Activated T-helper 1 cell treated with Interleukin-2 at 50 U/mL for 16 hours (primary cell): Measurements from ENCODE around the gene PSMD14.
"Not testable (repeated sequence)": the region's sequence is repeated elsewhere in the genome, so short reads cannot be mapped to it uniquely, and the experiment has no call there.

Experiments used
- DNase-seq: peaks from one replicate; pipeline ENCODE4 v3.0.0-alpha.2; 2020; ENCODE audit warnings: low read depth

PSMD14 gene

DNA sequence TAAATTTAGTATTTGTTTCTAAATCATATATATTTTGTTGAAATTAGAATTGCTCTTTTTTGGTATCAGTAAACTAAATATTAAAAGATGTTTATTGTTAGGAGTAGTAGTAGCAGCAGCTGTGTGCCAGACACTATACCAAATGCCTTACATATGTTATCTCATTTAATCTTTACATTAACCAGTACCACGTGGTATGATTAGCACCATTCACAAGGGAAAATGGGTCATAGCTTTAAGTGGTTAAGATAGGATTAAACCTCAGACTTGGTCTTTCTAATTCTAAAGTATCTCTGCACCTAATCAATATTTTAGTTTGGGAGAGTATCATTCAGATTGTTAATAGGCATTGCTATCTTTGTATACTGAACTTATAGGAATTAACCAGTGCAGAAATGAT lies 29.0 kb downstream of the PSMD14 start:
- DNase-seq, result no peak

DNA sequence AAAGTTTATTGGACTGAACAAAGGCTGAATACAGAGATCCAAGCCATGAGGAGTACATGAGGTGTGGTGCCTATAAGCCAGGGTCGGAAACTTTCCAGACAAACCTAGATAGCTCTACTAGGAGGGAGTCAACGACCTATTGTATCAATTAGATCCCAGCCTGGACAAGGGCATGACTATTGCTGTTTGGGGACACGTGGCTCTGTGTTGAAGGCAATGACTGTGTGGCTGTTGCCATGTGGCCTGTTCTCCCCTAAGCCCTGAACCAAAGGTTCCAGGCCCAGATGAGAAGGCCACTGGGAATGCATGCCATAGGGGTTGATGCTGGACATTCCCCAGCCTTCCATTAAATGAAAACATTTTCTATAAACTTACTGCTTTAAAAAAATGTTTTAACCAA lies 31.3 kb downstream of the PSMD14 start:
- not testable (repeated sequence) for DNase-seq

DNA sequence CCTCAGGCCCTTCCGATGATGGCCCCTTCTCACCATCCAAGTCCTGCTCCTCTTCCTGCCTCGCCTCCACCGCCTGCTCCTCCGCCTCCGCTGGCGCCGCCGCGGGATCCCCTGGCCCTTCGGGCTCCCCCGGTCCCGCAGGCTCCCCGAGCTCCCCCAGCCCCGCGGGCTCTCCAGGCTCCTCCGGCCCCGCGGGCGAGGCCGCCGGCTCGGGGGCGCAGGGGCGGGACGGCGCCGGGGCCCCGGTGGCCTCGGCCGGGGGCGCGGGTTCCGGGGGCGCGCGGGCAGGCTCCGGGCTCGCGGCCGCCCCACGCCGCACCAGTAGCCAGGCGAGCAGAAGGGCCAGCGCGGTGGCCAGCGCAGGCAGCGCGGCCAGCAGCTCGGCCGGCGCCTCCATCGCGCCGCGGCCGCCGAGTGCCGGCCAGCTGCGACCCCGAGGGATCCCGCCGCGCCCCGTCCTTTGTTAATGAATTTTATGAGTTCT lies 32.7 kb downstream of the PSMD14 start:
- not testable (repeated sequence) for DNase-seq

DNA sequence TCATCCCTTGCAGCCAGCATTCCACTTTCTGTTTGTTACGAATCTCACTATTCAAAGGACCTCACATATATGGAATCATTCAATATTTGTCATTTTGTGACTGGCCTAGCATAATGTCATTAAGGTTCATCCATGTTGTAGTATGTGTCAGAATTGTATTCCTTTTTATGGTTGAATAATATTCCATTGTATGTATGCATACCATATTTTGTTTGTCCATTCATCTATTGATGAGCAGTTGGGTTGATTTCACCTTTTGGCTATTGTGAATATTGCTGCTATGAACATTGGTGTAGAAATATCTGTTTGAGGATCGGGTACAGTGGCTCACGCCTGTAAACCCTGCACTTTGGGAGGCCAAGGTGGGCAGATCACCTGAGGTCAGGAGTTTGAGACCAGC lies 35.0 kb downstream of the PSMD14 start:
- DNase-seq, result no peak

DNA sequence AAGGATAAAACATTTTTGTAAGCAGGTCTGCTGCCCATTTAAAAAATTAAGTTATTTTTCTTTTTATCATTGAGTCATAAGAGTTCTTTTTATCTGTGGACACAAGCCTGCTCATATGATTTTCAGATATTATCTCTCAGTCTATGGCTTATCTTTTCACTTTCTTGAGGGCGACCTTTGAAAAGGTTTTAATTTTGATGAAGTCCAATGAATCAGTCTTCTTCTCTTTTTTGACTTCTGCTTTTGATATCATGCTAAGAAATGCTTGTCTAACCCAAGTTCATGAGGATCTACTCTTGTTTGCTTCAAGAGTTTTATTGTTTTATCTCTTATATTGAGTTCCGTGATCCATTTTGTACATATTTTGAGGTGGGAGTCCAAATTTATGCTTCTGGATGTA lies 36.5 kb downstream of the PSMD14 start:
- no peak for DNase-seq

DNA sequence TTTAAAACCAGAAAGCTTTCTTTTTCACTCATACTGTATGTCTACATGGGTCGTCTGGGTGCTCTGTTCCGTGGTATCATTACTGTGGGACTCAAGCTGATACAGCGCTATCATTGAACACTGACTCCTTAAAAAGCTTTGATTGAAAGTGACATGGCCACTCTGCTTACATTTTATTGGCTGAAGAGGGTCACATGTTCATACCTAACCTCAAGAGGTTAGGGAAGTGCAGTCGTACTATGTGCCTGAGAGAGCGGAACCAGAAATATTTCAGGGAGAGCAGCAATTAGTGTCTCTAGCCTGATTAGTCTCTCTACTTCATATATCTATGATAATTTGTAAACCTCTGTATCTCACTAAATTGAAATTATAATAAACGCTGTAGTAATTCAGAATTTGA lies 43.5 kb downstream of the PSMD14 start:
- no peak for DNase-seq

DNA sequence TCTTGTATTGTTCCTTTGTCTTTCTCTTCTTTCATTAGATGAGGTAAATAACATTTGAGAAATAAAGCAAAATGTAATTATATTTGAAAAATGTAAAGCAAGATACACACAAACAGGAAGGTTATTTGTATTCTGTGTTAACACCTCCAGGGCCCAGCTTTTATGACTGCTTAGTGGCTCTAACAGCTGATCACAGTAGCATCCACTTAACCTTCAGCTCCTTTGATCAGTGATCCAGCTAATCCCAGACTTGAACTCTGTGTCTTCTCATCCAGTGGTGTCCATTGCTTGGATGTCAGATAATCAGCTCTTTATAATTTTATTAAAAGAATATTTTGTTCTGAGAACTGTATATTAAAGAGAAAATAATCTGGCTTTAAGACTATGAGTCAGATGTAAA lies 44.5 kb downstream of the PSMD14 start:
- DNase-seq, result no peak

DNA sequence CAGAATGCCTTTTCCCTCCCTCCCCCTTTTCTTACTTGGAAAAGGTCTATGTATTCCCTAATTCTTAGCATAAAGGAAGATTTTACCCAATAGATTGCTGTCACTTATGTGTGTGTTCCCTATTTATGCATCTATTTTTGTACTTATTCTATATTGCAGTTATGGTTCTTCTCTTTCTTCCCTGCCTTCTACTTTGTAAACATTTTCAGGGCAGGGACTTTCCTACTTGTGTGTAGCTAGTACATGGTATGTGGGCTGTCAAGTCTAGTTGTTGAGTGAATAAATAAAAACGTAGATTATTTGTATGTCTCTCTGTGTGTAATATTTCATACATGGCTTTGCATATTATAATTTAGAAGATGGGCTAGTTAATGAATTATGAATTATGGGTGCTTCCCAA lies 45.3 kb downstream of the PSMD14 start:
- DNase-seq, result no peak

DNA sequence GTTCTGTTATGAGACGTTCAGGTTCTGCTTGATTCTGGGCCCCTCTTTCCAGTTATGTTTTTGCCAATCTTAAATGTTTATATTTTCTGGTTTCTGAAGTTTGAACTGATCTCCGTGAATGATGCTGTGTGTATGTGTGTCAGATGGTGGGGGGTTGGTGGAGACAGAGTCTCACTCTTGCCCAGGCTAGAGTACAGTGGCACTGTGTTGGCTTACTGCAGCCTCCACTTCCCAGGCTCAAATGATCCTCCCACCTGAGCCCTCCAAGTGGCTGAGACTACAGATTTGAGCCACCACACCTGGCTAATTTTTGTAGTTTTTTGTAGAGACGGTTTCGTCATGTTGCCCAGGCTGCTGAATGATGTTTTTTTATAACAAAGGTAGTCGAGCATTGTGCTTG lies 45.9 kb downstream of the PSMD14 start:
- no peak for DNase-seq

DNA sequence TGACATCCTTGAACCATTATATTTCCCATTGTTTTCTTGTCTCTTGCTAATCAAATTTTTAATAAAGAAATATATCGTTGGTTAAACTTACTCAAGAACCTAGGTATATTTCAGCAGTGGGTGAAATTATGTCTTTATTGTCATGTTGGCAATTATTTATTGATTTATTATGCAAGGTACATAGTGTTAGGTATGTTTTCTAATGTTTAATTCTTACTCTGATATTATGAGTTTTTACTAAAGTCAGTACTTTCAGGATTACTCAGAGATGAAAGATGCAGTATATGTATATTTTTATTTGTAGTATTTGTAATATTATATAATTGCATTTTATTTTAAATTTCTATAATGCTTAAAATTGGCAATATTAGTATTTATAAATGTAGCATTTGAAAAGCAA lies 46.9 kb downstream of the PSMD14 start:
- no peak for DNase-seq

DNA sequence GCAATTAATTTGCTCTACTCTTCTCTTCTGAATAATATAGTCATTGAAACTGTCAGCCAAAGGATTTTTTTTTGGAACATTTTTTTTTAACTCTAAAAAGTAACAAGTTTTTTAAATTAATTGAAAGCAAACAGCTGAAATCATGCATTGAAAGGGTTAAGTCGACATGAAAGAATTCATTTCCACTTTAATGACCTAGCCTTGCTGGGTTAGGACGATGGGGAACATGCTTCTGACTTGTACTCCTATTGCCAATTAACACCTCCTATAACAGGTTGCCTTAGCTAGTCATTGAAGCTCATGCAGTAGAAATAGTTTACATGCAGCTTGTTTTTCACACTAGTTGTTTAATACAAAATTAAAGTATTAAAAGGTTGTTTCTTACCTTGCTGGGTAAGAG lies 47.8 kb downstream of the PSMD14 start:
- no peak for DNase-seq

DNA sequence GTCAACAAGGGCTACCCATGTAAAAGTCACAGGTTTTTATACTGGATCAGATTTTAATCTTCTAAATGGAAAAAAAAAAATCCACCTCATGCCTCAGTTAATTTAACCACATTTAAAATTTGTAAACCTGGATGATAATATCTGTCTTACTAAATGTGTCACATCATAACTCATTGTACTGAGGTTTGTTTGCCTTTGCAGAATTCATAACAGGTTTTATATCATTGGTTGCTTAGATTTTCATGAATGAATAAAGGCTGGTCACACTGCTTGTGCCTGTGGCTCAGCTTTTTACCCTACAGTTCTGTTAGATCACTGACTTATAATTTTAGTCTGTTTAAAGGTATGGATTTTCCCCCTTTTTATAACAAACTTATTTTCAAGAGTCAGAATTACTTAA lies 48.9 kb downstream of the PSMD14 start:
- no peak for DNase-seq

DNA sequence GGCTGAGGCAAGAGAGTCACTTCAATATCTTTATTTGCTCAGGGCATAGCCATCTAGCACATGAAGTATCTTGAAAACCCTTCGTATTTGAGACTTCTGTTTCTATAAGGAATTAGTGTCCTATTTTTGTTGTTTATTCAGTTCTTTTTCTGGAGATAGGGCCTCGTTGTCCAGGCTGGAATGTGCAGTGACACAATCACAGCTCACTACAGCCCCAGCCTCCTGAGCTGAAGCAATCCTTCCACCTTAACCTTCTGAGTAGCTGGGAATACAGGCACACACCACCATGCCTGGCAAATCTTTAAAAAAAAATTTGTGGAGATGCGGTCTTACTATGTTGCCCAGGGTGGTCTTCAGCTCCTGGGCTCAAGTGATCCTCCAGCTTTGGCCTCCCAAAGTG lies 50.6 kb downstream of the PSMD14 start:
- DNase-seq, result no peak

DNA sequence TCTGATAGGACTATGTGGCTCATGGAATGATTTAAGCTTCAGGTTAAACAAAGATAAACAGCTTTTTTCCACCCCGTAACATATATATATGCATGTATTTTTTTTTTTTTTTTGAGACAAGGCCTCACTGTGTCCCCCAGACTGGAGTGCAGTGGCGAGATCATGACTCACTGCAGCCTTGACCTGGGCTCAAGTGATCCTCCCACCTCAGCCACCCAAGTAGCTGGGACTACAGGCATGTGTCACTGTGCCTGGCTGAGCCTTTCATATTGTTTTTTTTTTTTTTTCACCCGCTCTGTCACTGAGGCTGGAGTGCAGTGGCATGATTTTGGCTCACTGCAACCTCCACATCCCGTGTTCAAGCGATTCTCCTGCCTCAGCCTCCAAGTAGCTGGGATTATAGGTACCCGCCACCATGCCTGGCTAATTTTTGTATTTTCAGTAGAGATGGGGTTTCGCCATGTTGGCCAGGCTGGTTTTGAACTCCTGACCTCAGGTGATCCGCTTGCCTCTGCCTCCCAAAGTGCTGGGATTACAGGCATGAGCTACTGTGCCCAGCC lies 52.0 kb downstream of the PSMD14 start:
- DNase-seq, result not testable (repeated sequence)

DNA sequence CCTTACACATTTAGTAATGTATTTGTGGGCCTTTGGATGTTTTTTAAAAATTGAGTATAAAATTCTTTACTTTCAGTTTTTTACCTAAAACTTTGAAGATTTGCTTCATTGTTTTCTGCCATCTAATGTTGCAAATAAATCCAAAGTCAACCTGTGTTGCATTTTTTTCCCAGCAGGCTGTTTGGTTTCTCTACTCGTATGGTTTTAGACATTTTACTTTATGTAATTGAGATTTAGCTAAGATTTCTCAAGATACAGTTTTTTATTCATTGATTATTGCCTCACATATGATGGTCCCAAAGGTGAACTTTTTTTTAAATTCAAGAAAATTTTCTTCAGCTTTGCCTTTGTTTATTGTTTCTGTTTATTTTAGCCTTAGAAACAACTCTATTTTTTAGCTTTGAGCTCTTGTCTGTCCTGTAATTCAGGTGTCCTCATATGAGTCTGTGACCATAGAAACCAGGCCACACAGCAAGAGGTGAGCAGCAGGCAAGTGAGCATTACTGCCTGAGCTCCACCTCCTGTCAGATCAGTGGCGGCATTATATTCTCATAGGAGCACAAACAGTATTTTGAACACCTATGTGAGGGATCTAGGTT lies 54.4 kb downstream of the PSMD14 start:
- DNase-seq, result no peak

DNA sequence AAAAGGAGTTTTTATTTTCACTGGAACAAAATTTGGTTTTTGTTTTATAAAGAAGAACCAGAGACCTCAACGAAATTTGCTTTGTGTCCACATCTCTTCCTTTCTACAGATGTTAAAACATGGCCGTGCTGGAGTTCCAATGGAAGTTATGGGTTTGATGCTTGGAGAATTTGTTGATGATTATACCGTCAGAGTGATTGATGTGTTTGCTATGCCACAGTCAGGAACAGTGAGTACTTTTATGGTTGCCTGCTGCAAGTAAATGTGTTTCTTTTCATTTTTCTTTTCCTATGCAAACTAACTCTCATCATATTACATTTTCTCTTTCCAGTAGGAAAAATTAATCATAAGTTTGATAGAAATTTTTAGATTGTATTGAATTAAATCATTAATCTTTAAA lies 59.5 kb downstream of the PSMD14 start:
- DNase-seq, result no peak

DNA sequence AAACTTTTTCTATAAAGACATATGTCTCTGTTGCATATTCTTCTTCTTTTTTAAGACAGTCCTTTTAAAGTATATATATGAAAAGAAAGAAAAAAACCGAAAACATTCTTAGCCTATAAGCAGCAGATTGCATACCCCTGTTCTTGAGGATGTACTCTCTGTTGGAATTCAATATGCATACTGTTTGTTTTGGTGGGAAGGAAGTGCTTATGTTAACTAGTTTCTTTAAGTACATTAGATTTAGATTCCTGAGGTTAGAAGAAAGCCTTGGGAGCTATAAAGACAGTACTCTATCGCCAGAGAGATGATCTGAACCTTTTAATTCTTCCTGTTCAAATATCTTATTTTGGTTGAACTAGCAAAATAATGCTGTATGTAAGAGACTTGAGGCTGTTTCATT lies 61.1 kb downstream of the PSMD14 start:
- DNase-seq, result no peak

DNA sequence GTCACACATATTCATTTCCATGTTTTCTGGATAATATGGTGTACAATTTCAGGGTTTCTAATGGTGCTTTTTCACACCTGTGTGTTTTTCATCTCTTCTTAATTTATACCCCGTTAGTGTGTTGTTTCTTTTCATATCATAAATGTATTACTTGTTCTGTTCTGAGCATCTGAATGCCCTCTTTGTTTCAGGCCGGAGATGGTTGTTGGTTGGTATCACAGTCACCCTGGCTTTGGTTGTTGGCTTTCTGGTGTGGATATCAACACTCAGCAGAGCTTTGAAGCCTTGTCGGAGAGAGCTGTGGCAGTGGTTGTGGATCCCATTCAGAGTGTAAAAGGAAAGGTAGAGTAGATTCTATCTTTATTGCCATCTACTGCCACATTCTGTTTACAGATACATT lies 62.8 kb downstream of the PSMD14 start:
- DNase-seq, result no peak

DNA sequence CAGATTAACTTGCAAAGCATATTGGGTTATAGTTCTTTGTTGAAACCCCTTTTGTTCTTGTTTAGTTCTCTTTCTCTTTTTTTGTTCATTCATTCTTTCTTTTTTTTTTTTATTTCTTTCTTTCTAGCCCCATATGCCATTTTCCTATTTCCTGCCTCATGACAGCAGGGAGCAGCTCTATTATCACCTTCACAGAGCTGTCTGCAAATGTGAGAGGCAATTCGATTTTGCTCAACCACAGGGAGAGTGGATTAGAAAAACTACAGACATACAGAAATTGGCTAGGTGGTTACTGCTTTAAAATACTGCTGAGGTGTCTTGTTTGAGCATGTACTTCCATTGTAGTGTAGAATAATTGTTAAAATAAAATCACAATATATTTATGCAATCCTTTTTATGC lies 63.6 kb downstream of the PSMD14 start:
- no peak for DNase-seq

DNA sequence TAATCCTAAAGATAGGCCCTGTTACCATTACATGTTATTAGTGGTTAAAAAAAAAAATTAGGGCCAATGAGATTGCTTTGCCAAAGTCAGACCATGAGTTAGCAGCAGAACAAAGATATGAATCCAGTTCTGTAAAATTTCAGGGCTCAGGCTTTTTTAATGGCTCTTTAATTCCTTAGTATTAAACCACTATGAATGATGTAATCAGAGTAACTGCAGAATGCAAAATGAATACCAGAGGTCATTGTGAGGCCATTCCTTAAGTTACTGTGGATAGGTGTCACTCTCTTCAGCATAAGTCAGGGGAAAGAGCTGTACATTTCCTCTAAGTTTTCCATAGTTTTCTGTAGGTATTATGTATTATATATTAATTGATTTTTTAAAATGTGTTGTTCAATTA lies 65.7 kb downstream of the PSMD14 start:
- no peak for DNase-seq

DNA sequence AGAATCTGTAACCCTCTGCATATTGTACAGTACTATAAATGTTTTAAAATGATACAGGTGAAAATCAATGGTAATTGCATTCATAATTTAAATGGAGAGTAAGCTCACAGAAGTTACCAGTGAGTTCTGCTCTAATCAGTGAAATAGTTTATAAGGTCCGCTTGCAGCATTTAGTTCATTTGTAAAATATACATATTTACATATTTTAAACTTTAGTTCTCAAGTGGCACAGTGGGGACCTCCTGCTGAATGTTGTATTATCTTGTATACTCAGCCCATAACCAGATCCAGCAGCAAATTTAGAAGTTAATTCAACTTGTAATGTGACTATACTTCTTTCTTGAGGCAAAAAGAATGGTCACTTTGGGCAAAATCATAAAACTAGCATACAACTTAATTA lies 66.2 kb downstream of the PSMD14 start:
- no peak for DNase-seq

DNA sequence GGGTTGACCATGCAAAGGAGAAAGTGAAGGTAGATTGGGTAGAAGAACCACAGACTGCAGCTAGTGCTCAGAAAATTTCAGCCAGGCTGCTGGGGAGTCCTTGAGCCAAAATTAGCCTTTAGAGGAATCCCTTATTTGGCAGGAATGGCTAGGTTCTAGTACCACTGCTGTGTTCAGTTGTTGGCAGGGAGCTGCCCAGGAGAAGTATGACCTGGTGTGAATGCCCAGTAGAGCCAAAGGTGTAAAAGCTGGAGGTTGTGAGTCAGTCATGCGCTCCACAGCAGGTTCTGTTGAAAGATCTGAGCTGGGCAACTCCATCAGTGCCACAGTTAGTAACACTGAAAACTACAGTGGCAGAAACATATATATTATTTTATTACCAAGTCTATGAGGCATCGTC lies 71.5 kb downstream of the PSMD14 start:
- no peak for DNase-seq

DNA sequence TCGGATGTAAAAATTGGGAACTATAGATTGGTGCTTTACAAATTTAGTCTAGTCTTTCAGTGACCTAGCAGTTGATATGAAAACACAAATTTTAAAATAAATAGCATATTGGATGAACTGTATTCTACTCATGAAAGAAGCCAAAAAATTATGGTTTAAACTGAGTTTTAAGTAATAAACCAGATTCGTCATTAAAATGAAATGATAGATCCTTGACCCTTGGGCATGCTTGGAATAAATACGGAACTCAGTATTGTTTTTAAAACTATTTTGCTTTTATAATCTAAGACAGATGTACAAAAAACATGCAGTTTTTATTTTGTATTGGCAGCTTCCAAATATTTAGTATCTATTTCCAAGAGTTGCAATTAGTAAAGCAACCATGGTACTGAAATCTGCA lies 73.3 kb downstream of the PSMD14 start:
- no peak for DNase-seq

DNA sequence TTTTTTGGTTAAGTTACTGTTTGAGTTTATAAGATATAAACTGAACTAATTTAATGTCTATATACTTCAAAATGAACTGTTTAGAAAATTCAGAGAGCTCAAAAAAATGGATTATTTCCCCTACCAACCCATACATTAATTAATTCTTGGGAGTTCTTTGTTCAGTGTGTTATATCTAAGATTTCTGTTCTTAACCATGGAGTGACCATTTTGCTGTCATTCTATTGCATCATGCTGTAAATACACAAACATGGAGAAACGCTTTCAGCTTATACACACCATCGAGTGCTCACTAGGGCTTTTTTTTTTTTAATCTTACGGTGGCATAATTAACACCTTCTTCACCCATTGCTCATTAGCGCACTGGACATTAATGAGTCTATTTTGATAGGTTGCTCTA lies 74.5 kb downstream of the PSMD14 start:
- DNase-seq, result no peak

DNA sequence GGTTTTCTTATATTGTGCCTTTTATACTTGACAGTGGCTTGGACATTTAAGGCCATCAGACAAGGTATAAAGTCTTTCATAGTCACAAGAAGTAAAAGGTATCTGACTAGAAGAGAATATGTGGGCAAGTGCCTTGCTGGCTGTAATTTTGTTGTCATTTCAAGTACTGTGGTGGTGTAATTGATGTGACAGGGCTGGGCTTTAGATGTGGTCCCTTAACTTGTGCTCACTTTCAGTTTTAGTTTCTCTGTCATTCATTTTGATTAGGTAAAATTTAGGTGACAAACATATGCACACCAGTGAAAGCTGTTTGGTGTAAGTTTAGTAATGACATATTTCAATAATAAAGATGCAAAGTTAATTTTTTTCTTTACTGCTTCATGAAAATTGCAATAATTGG lies 76.6 kb downstream of the PSMD14 start:
- DNase-seq, result no peak
